ENCODE results near the gene PDE9A.

- TF ChIP-seq, protein P1, sequence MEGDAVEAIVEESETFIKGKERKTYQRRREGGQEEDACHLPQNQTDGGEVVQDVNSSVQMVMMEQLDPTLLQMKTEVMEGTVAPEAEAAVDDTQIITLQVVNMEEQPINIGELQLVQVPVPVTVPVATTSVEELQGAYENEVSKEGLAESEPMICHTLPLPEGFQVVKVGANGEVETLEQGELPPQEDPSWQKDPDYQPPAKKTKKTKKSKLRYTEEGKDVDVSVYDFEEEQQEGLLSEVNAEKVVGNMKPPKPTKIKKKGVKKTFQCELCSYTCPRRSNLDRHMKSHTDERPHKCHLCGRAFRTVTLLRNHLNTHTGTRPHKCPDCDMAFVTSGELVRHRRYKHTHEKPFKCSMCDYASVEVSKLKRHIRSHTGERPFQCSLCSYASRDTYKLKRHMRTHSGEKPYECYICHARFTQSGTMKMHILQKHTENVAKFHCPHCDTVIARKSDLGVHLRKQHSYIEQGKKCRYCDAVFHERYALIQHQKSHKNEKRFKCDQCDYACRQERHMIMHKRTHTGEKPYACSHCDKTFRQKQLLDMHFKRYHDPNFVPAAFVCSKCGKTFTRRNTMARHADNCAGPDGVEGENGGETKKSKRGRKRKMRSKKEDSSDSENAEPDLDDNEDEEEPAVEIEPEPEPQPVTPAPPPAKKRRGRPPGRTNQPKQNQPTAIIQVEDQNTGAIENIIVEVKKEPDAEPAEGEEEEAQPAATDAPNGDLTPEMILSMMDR (IDR thresholded peaks at IDR 0.05), result no peak
- TF ChIP-seq POLR2AphosphoS5 (IDR thresholded peaks at IDR 0.05), result no peak
These were observed 53.3 kb downstream of the PDE9A start for GRCh38 chr21:42706765-42707164.
